Keratinocyte (primary cell): ENCODE data around the gene ACTN4.

Experiments
- CTCF ChIP-seq, 3 experiments: IDR thresholded peaks in 1 of 3; conservative IDR thresholded peaks in 1 of 3; optimal IDR thresholded peaks in 1 of 3; 2 replicates in 2 of 3; 3 replicates in 1 of 3; pipeline versions ENCODE3 to v1.5.1; 2011; ENCODE audit warnings: low read length in 3 of 3, mild to moderate bottlenecking in 3 of 3, moderate library complexity in 2 of 3, control low read depth in 1 of 3, inconsistent platforms in 1 of 3; ENCODE audit not compliant: insufficient read depth in 2 of 3; ENCODE audit errors: extremely low read depth in 1 of 3
- EZH2 ChIP-seq: IDR thresholded peaks from one replicate; pipeline ENCODE4 v1.6.1; 2012; ENCODE audit warnings: inconsistent platforms, mild to moderate bottlenecking, low read length, moderate library complexity

GRCh38 chr19:38698225-38699026 lies 51.0 kb downstream of the ACTN4 start:
- TF ChIP-seq CTCF (optimal IDR thresholded peaks at IDR 0.05 in 1 of 3, IDR thresholded peaks at IDR 0.05 in 1 of 3, conservative IDR thresholded peaks at IDR 0.05 in 1 of 3; ENCODE audit: extremely low read depth in 1 of 3, insufficient read depth in 2 of 3, low read length in 3 of 3) (peak in 2 of 3 experiments; percentile 1 to 21), EZH2 (no peak)
